H1 (cell line): ENCODE data around the gene MYO1F. TPM values are rescaled to one million over a fixed set of nuclear protein-coding genes. Genes with fewer than 3 reads are reported as not detected.

Experiments used
- CHD7 ChIP-seq: fragments of 300-600 bp; sonication (generic); IDR thresholded peaks from 2 replicates; pipeline ENCODE4 v1.7.1; 2012; ENCODE audit warnings: low read length, moderate library complexity, mild to moderate bottlenecking, inconsistent platforms; ENCODE audit not compliant: insufficient replicate concordance
- polyA plus RNA-seq, 7 experiments: library from polyadenylated mRNA; depleted of rRNA in 3 of 7; stranded (reverse) in 5 of 7; unstranded in 2 of 7; fragments of >200 nt in 5 of 7; fragments of 200-250 nt in 2 of 7; gene quantifications; 1 replicate in 5 of 7; 2 replicates in 1 of 7; 4 replicates in 1 of 7; pipeline versions ENCODE4 v1.2.1 to v1.2.3, GENCODE V29; 2011 to 2013; ENCODE audit warnings: missing spikeins in 2 of 7, mixed read lengths in 2 of 7
- total RNA-seq: library from RNA; stranded (reverse); fragmentation: NEBNext Ultra II Directional; extraction: Animal tissue kit (Norgen Biotek cat#: 25700); gene quantifications from 2 replicates; pipeline ENCODE4 v1.2.1, GENCODE V29; 2021

The MYO1F gene
- total and polyA plus RNA-seq, 2 of the 8 experiments (the other 6 are each of a cell fraction or from before 2014, with no cell fraction given), result 1.4 to 4.6 TPM

GRCh38 chr19:8566855-8567254 lies 10.4 kb downstream of the MYO1F start (continued):
- TF ChIP-seq CHD7, result no peak
